HEK293 (cell line): ENCODE data around the gene GBP6.

ENCODE experiments used
- CTCF ChIA-PET: fragments of 350-600 bp; formaldehyde crosslinking; extraction: SDS; loops from one replicate; lab custom pipeline; 2021; ENCODE audit warnings: antibody characterized with exemption; lab: Yijun Ruan, JAX
- POLR2A ChIA-PET: fragments of 300-600 bp; formaldehyde crosslinking; extraction: SDS; loops from one replicate; lab custom pipeline; 2020; ENCODE audit warnings: antibody characterized with exemption, inconsistent platforms; lab: Yijun Ruan, JAX
- H3K27ac ChIP-seq: fragments of 200-500 bp; sonication (Bioruptor generic); 2 replicates; pipeline ENCODE4 v1.5.1; 2014; ENCODE audit warnings: low read depth, low read length, control low read depth, inconsistent platforms; ENCODE audit errors: extremely low read depth
- H3K36me3 ChIP-seq, 2 experiments: fragments of 200-500 bp in 1 of 2; sonication (Bioruptor generic) in 1 of 2; 1 replicate in 1 of 2; 2 replicates in 1 of 2; pipeline ENCODE4 v1.5.1; 2014 to 2017; ENCODE audit warnings: inconsistent platforms in 2 of 2, low read length in 2 of 2; ENCODE audit not compliant: control insufficient read depth in 2 of 2, insufficient read depth in 1 of 2
- H3K4me1 ChIP-seq: fragments of 200-500 bp; sonication (Bioruptor generic); 2 replicates; pipeline ENCODE4 v1.5.1; 2014; ENCODE audit warnings: mild to moderate bottlenecking, low read length, inconsistent platforms; ENCODE audit not compliant: control insufficient read depth, insufficient read depth
- H3K4me3 ChIP-seq: 2 replicates; pipeline ENCODE4 v1.5.1; 2011; ENCODE audit warnings: low read depth, mild to moderate bottlenecking, control low read depth, low read length, moderate library complexity
- H3K9me3 ChIP-seq: fragments of 200-500 bp; sonication (Bioruptor generic); 2 replicates; pipeline ENCODE4 v1.5.1; 2014; ENCODE audit warnings: low read depth, low read length, inconsistent platforms; ENCODE audit not compliant: control insufficient read depth, insufficient read depth
- BCL11B ChIP-seq: fragments of 450-650 bp; formaldehyde crosslinking; IDR thresholded peaks from 2 replicates; pipeline ENCODE4 v1.5.1; 2016; ENCODE audit warnings: low read depth, missing biosample characterization, missing genetic modification characterization
- FEZF1 ChIP-seq: fragments of 450-650 bp; formaldehyde crosslinking; IDR thresholded peaks from 2 replicates; pipeline ENCODE4 v1.5.1; 2016; ENCODE audit warnings: missing biosample characterization, missing genetic modification characterization
- GFI1B ChIP-seq: fragments of 450-650 bp; formaldehyde crosslinking; IDR thresholded peaks from 2 replicates; pipeline ENCODE4 v1.5.1; 2016; ENCODE audit warnings: missing biosample characterization, missing genetic modification characterization
- HOXA7 ChIP-seq: sonication (generic); formaldehyde crosslinking; IDR thresholded peaks from 2 replicates; pipeline ENCODE4 v1.8.1; 2022; ENCODE audit warnings: missing genetic modification reagents, borderline replicate concordance
- PBX3 ChIP-seq: sonication (generic); formaldehyde crosslinking; IDR thresholded peaks from 2 replicates; pipeline ENCODE4 v1.8.1; 2022; ENCODE audit warnings: mild to moderate bottlenecking, moderate library complexity, missing genetic modification reagents
- RBAK ChIP-seq: fragments of 450-650 bp; formaldehyde crosslinking; IDR thresholded peaks from 2 replicates; pipeline ENCODE4 v1.5.1; 2016; ENCODE audit warnings: missing biosample characterization, missing genetic modification characterization
- SCRT2 ChIP-seq: fragments of 450-650 bp; formaldehyde crosslinking; IDR thresholded peaks from 2 replicates; pipeline ENCODE4 v1.5.1; 2016; ENCODE audit warnings: missing biosample characterization, missing genetic modification characterization
- SP2 ChIP-seq: fragments of 450-650 bp; formaldehyde crosslinking; IDR thresholded peaks from 2 replicates; pipeline ENCODE4 v1.5.1; 2016; ENCODE audit warnings: missing biosample characterization, missing genetic modification characterization
- SP3 ChIP-seq: fragments of 450-650 bp; formaldehyde crosslinking; IDR thresholded peaks from 2 replicates; pipeline ENCODE4 v1.5.1; 2016; ENCODE audit warnings: missing biosample characterization, missing genetic modification characterization
- ZBTB20 ChIP-seq: fragments of 450-650 bp; formaldehyde crosslinking; IDR thresholded peaks from 2 replicates; pipeline ENCODE4 v1.5.1; 2016; ENCODE audit warnings: missing biosample characterization, missing genetic modification characterization
- ZNF16 ChIP-seq: fragments of 450-650 bp; formaldehyde crosslinking; IDR thresholded peaks from 2 replicates; pipeline ENCODE4 v1.5.1; 2016; ENCODE audit warnings: low read depth, missing biosample characterization, missing genetic modification characterization
- ZNF175 ChIP-seq: fragments of 450-650 bp; formaldehyde crosslinking; IDR thresholded peaks from 2 replicates; pipeline ENCODE4 v1.5.1; 2016; ENCODE audit warnings: missing biosample characterization, missing genetic modification characterization
- ZNF449 ChIP-seq: fragments of 450-650 bp; formaldehyde crosslinking; IDR thresholded peaks from 2 replicates; pipeline ENCODE4 v1.5.1; 2017; ENCODE audit warnings: missing biosample characterization, mild to moderate bottlenecking, missing genetic modification characterization, moderate library complexity
- ZNF518A ChIP-seq: fragments of 450-650 bp; formaldehyde crosslinking; conservative IDR thresholded peaks from 2 replicates; pipeline ENCODE4 v1.5.1; 2016; ENCODE audit warnings: low read depth, missing biosample characterization, missing genetic modification characterization
- ZNF544 ChIP-seq: fragments of 450-650 bp; formaldehyde crosslinking; IDR thresholded peaks from 2 replicates; pipeline ENCODE4 v1.5.0; 2017; ENCODE audit warnings: missing biosample characterization, missing genetic modification characterization
- ZNF561 ChIP-seq: fragments of 450-650 bp; IDR thresholded peaks from 2 replicates; pipeline ENCODE4 v1.5.1; 2018; ENCODE audit warnings: missing biosample characterization, missing genetic modification characterization, borderline replicate concordance
- ZNF704 ChIP-seq: fragments of 450-650 bp; formaldehyde crosslinking; IDR thresholded peaks from 2 replicates; pipeline ENCODE4 v1.5.1; 2016; ENCODE audit warnings: missing biosample characterization, missing genetic modification characterization
- ZNF837 ChIP-seq: fragments of 450-650 bp; formaldehyde crosslinking; IDR thresholded peaks from 2 replicates; pipeline ENCODE4 v1.5.1; 2016; ENCODE audit warnings: missing biosample characterization, missing genetic modification characterization
- ZSCAN5A ChIP-seq: fragments of 450-650 bp; formaldehyde crosslinking; IDR thresholded peaks from 2 replicates; pipeline ENCODE4 v1.5.1; 2016; ENCODE audit warnings: missing biosample characterization, missing genetic modification characterization
- ZXDB ChIP-seq: fragments of 450-650 bp; formaldehyde crosslinking; IDR thresholded peaks from 2 replicates; pipeline ENCODE4 v1.5.1; 2016; ENCODE audit warnings: missing biosample characterization, missing genetic modification characterization

The GBP6 gene

GRCh38 chr1:89332461-89332860 is 31.4 kb upstream of the GBP6 start:
- ChIA-PET POLR2A (no interaction called here), CTCF (no interaction called here)
- Histone ChIP-seq H3K27ac (no peak overlapping the region), H3K4me1 (no peaks in the 10 kb centered on the region), H3K36me3 (no peaks in the 10 kb centered on the region), H3K4me3 (no peak overlapping the region), H3K9me3 (no peaks in the 10 kb centered on the region)
- no peak for TF ChIP-seq ZNF175 (tag by site-specific recombination)
- TF ChIP-seq SCRT2 (tag by site-specific recombination): 0 out of 2 replicates have a peak, but pooled peaks have one; percentile 18

GRCh38 chr1:89335486-89335885 is 28.4 kb upstream of the GBP6 start:
- POLR2A ChIA-PET: no interaction called here
- Histone ChIP-seq H3K9me3 (no peaks in the 10 kb centered on the region), H3K4me1 (no peaks in the 10 kb centered on the region), H3K36me3 (no peaks in the 10 kb centered on the region), H3K27ac (no peak overlapping the region), H3K4me3 (no peak overlapping the region)
- TF ChIP-seq ZNF518A (tag by site-specific recombination) (no peak), ZBTB20 (tag by site-specific recombination) (no peak), ZNF449 (tag by site-specific recombination) (no peak), BCL11B (tag by site-specific recombination) (no peak), ZSCAN5A (tag by site-specific recombination) (no peak), PBX3 (CRISPR knock-in tag) (no peak), ZXDB (tag by site-specific recombination) (no peak), ZNF837 (no peak), FEZF1 (tag by site-specific recombination) (no peak), SP3 (tag by site-specific recombination) (no peak), ZNF561 (tag by site-specific recombination) (no peak), GFI1B (tag by site-specific recombination) (no peak), HOXA7 (CRISPR knock-in tag) (no peak), ZNF544 (tag by site-specific recombination) (no peak), ZNF704 (tag by site-specific recombination) (no peak), RBAK (tag by site-specific recombination) (no peak), ZNF16 (tag by site-specific recombination) (no peak), SP2 (tag by site-specific recombination) (no peak)
- CTCF ChIA-PET: no interaction called here
